DOHH2 (cell line): ENCODE results near the gene ZMIZ1.

ENCODE experiments used
- EZH2phosphoT487 ChIP-seq: fragments of 200-600 bp; sonication (generic); IDR thresholded peaks from 2 replicates; pipeline ENCODE4 v1.6.1; 2017; ENCODE audit warnings: borderline replicate concordance, mild to moderate bottlenecking, antibody characterized with exemption, low read length, moderate library complexity, mixed read lengths
- TF ChIP-seq, protein P1 (sequence below): fragments of 200-600 bp; sonication (generic); IDR thresholded peaks from one replicate; pipeline ENCODE4 v1.5.1; 2014; ENCODE audit warnings: antibody characterized with exemption, mild to moderate bottlenecking, low read depth, low read length; ENCODE audit not compliant: poor library complexity, severe bottlenecking

GRCh38 chr10:79130255-79130654, 61.5 kb downstream of the ZMIZ1 start:
- TF ChIP-seq, protein P1, sequence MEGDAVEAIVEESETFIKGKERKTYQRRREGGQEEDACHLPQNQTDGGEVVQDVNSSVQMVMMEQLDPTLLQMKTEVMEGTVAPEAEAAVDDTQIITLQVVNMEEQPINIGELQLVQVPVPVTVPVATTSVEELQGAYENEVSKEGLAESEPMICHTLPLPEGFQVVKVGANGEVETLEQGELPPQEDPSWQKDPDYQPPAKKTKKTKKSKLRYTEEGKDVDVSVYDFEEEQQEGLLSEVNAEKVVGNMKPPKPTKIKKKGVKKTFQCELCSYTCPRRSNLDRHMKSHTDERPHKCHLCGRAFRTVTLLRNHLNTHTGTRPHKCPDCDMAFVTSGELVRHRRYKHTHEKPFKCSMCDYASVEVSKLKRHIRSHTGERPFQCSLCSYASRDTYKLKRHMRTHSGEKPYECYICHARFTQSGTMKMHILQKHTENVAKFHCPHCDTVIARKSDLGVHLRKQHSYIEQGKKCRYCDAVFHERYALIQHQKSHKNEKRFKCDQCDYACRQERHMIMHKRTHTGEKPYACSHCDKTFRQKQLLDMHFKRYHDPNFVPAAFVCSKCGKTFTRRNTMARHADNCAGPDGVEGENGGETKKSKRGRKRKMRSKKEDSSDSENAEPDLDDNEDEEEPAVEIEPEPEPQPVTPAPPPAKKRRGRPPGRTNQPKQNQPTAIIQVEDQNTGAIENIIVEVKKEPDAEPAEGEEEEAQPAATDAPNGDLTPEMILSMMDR: no peak
- no peak for TF ChIP-seq EZH2phosphoT487
